GM19099 (cell line): Measurements from ENCODE around the gene CAT.

Experiments used
- POLR2A ChIP-seq: IDR thresholded peaks from 3 replicates; pipeline ENCODE4 v1.6.1; 2011; ENCODE audit warnings: low read depth; ENCODE audit not compliant: insufficient read length; ENCODE audit errors: extremely low read depth

The CAT gene

GRCh38 chr11:34493926-34494595 is 55.3 kb downstream of the CAT start:
- no peak for TF ChIP-seq POLR2A

GRCh38 chr11:34495239-34495723 is 56.5 kb downstream of the CAT start:
- TF ChIP-seq POLR2A, result no peak

- no peak for TF ChIP-seq POLR2A
These were observed 57.1 kb downstream of the CAT start for GRCh38 chr11:34495724-34496377.

- no peak for TF ChIP-seq POLR2A
These were observed 61.2 kb downstream of the CAT start for GRCh38 chr11:34499719-34500500.

- TF ChIP-seq POLR2A, result no peak
These were observed 62.8 kb downstream of the CAT start for GRCh38 chr11:34501500-34501899.

- TF ChIP-seq POLR2A, result no peak
These were observed 63.2 kb downstream of the CAT start for GRCh38 chr11:34501949-34502348.

- TF ChIP-seq POLR2A, result no peak
These were observed 64.2 kb downstream of the CAT start for GRCh38 chr11:34502949-34503348.

- no peak for TF ChIP-seq POLR2A
These were observed 67.1 kb downstream of the CAT start for GRCh38 chr11:34505874-34506273.

- TF ChIP-seq POLR2A, result no peak
These were observed 68.4 kb downstream of the CAT start for GRCh38 chr11:34507156-34507555.

GRCh38 chr11:34507610-34508009 is 68.9 kb downstream of the CAT start:
- TF ChIP-seq POLR2A, result no peak

GRCh38 chr11:34508524-34508923 is 69.8 kb downstream of the CAT start:
- no peak for TF ChIP-seq POLR2A

- TF ChIP-seq POLR2A, result no peak
These were observed 70.7 kb downstream of the CAT start for GRCh38 chr11:34509336-34509876.

- no peak for TF ChIP-seq POLR2A
These were observed 71.5 kb downstream of the CAT start for GRCh38 chr11:34510218-34510617.

GRCh38 chr11:34510673-34511072 is 71.9 kb downstream of the CAT start:
- no peak for TF ChIP-seq POLR2A
